Stimulated activated CD4-positive, alpha-beta T cell treated with anti-CD3 and anti-CD28 coated beads, Interleukin-15, amount 100 ng/mL, for 48 hours (primary cell): ENCODE data around the gene TREH.

Source experiments
- DNase-seq, 2 donors: peaks; one replicate each; pipeline ENCODE4 v3.0.0-alpha.2; 2020; ENCODE audit warnings: low read depth in 2 of 2

The TREH gene

GRCh38 chr11:118666371-118666770, 13.1 kb downstream of the TREH start:
- DNase-seq = no peak

- DNase-seq = no peak
Measured at GRCh38 chr11:118663902-118664301, 15.5 kb downstream of the TREH start.

GRCh38 chr11:118663381-118663780, 16.1 kb downstream of the TREH start:
- DNase-seq = no peak

GRCh38 chr11:118662401-118663271, 16.8 kb downstream of the TREH start:
- DNase-seq = no peak

- DNase-seq = no peak
Measured at GRCh38 chr11:118661425-118662301, 17.8 kb downstream of the TREH start.

GRCh38 chr11:118660681-118661424, 18.6 kb downstream of the TREH start:
- no peak for DNase-seq

GRCh38 chr11:118659953-118660680, 19.3 kb downstream of the TREH start:
- DNase-seq = no peak

GRCh38 chr11:118659314-118659952, 20.0 kb downstream of the TREH start:
- DNase-seq = peak; percentile 80 to 93

GRCh38 chr11:118658429-118659313, 20.8 kb downstream of the TREH start:
- DNase-seq = no peak

GRCh38 chr11:118657709-118658428, 21.6 kb downstream of the TREH start:
- no peak for DNase-seq

GRCh38 chr11:118657238-118657637, 22.2 kb downstream of the TREH start:
- no peak for DNase-seq

- no peak for DNase-seq
Measured at GRCh38 chr11:118656563-118657165, 22.8 kb downstream of the TREH start.

- no peak for DNase-seq
Measured at GRCh38 chr11:118655486-118656190, 23.8 kb downstream of the TREH start.

GRCh38 chr11:118653684-118654390, 25.6 kb downstream of the TREH start:
- DNase-seq = no peak

GRCh38 chr11:118652681-118653181, 26.7 kb downstream of the TREH start:
- no peak for DNase-seq

- DNase-seq = no peak
Measured at GRCh38 chr11:118651820-118652219, 27.6 kb downstream of the TREH start.

- DNase-seq = no peak
Measured at GRCh38 chr11:118650366-118650765, 29.1 kb downstream of the TREH start.
